HEK293 (cell line): ENCODE measurements around the gene AFG3L2.

Experiments
- GFI1B ChIP-seq: fragments of 450-650 bp; formaldehyde crosslinking; IDR thresholded peaks from 2 replicates; pipeline ENCODE4 v1.5.1; 2016; ENCODE audit warnings: missing biosample characterization, missing genetic modification characterization
- GLI4 ChIP-seq: fragments of 450-650 bp; formaldehyde crosslinking; IDR thresholded peaks from 2 replicates; pipeline ENCODE4 v1.5.1; 2016; ENCODE audit warnings: missing biosample characterization, missing genetic modification characterization
- SP2 ChIP-seq: fragments of 450-650 bp; formaldehyde crosslinking; IDR thresholded peaks from 2 replicates; pipeline ENCODE4 v1.5.1; 2016; ENCODE audit warnings: missing biosample characterization, missing genetic modification characterization
- ZBTB7A ChIP-seq: fragments of 450-650 bp; formaldehyde crosslinking; IDR thresholded peaks from 2 replicates; pipeline ENCODE4 v1.5.1; 2016; ENCODE audit warnings: low read depth, missing biosample characterization, missing genetic modification characterization
- ZNF146 ChIP-seq: fragments of 450-650 bp; formaldehyde crosslinking; IDR thresholded peaks from 2 replicates; pipeline ENCODE4 v1.5.1; 2016; ENCODE audit warnings: missing biosample characterization, missing genetic modification characterization
- ZNF157 ChIP-seq: fragments of 450-650 bp; formaldehyde crosslinking; IDR thresholded peaks from 2 replicates; pipeline ENCODE4 v1.5.1; 2016; ENCODE audit warnings: missing biosample characterization, missing genetic modification characterization
- ZNF350 ChIP-seq: fragments of 450-650 bp; formaldehyde crosslinking; IDR thresholded peaks from 2 replicates; pipeline ENCODE4 v1.5.0; 2017; ENCODE audit warnings: missing biosample characterization, mild to moderate bottlenecking, missing genetic modification characterization
- ZNF416 ChIP-seq: fragments of 450-650 bp; formaldehyde crosslinking; IDR thresholded peaks from 2 replicates; pipeline ENCODE4 v1.5.1; 2016; ENCODE audit warnings: missing biosample characterization, missing genetic modification characterization
- ZNF561 ChIP-seq: fragments of 450-650 bp; IDR thresholded peaks from 2 replicates; pipeline ENCODE4 v1.5.1; 2018; ENCODE audit warnings: missing biosample characterization, missing genetic modification characterization, borderline replicate concordance
- ZNF629 ChIP-seq: fragments of 450-650 bp; formaldehyde crosslinking; IDR thresholded peaks from 2 replicates; pipeline ENCODE4 v1.5.1; 2017; ENCODE audit warnings: missing biosample characterization, missing genetic modification characterization
- TF ChIP-seq, protein P1 (sequence below): fragments of 450-650 bp; formaldehyde crosslinking; IDR thresholded peaks from 2 replicates; pipeline ENCODE4 v1.5.1; 2016; ENCODE audit warnings: missing biosample characterization, missing genetic modification characterization
- TF ChIP-seq, protein P2 (sequence below): fragments of 450-650 bp; formaldehyde crosslinking; IDR thresholded peaks from 2 replicates; pipeline ENCODE4 v1.5.1; 2016; ENCODE audit warnings: missing biosample characterization, missing genetic modification characterization

DNA sequence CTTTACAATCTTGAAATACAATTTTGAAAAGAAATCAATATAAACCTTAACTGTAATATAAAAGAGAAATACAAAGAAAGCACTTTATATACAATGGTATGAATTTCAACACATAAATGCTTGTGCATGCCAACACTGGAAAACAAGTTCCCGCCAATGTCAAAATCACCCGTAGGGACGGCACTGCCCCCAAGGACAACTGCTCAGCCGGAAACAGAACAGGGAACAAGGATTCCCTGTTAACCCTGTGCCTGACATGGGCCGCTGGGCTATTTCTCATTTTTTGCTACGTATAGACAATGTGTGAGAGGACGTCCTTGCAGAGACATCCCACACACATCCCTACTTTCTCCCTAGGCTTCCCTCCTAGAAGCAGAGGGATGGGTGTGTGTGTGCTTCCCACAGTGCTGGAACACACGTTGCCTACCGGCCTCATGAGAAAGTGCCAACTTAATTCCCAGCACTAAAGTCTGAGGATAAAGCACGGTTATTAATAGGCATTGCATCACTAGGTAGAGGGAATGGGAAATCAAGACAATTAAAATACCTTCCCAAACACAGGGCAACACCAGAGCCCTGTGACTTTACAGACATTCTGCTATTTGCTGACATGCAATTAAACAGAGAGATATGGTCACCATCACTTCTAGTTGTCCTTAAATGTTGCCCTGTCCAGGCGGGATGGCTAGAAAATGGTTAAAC is 14.4 kb downstream of the AFG3L2 start:
- TF ChIP-seq, protein P1, sequence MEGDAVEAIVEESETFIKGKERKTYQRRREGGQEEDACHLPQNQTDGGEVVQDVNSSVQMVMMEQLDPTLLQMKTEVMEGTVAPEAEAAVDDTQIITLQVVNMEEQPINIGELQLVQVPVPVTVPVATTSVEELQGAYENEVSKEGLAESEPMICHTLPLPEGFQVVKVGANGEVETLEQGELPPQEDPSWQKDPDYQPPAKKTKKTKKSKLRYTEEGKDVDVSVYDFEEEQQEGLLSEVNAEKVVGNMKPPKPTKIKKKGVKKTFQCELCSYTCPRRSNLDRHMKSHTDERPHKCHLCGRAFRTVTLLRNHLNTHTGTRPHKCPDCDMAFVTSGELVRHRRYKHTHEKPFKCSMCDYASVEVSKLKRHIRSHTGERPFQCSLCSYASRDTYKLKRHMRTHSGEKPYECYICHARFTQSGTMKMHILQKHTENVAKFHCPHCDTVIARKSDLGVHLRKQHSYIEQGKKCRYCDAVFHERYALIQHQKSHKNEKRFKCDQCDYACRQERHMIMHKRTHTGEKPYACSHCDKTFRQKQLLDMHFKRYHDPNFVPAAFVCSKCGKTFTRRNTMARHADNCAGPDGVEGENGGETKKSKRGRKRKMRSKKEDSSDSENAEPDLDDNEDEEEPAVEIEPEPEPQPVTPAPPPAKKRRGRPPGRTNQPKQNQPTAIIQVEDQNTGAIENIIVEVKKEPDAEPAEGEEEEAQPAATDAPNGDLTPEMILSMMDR (tag by site-specific recombination): no peak
- no peak for TF ChIP-seq GFI1B (tag by site-specific recombination)
- TF ChIP-seq ZNF157: no peak
- TF ChIP-seq, protein P2, sequence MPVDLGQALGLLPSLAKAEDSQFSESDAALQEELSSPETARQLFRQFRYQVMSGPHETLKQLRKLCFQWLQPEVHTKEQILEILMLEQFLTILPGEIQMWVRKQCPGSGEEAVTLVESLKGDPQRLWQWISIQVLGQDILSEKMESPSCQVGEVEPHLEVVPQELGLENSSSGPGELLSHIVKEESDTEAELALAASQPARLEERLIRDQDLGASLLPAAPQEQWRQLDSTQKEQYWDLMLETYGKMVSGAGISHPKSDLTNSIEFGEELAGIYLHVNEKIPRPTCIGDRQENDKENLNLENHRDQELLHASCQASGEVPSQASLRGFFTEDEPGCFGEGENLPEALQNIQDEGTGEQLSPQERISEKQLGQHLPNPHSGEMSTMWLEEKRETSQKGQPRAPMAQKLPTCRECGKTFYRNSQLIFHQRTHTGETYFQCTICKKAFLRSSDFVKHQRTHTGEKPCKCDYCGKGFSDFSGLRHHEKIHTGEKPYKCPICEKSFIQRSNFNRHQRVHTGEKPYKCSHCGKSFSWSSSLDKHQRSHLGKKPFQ (tag by site-specific recombination): no peak
- no peak for TF ChIP-seq ZNF350
- TF ChIP-seq ZBTB7A: no peak
- TF ChIP-seq ZNF146 (tag by site-specific recombination): no peak
- no peak for TF ChIP-seq ZNF561 (tag by site-specific recombination)
- no peak for TF ChIP-seq SP2 (tag by site-specific recombination)
- no peak for TF ChIP-seq ZNF416 (tag by site-specific recombination)
- TF ChIP-seq ZNF629 (tag by site-specific recombination): no peak
- no peak for TF ChIP-seq GLI4 (tag by site-specific recombination)
